GM12878 (cell line): ENCODE results near the gene RAG1.

Source experiments
- BHLHE40 ChIP-seq, 2 experiments: fragments of 450-650 bp in 1 of 2; IDR thresholded peaks; 2 replicates each; pipeline ENCODE4 v1.6.1; 2011 to 2017; ENCODE audit warnings: low read depth in 2 of 2, borderline replicate concordance in 1 of 2, improper control_type of control experiment in 1 of 2, low read length in 1 of 2, mild to moderate bottlenecking in 1 of 2
- CTCF ChIP-seq, 3 experiments: IDR thresholded peaks in 2 of 3; conservative IDR thresholded peaks in 1 of 3; 2 replicates each; pipeline ENCODE4 v1.5.1; 2011; ENCODE audit warnings: low read depth in 3 of 3, low read length in 3 of 3, mild to moderate bottlenecking in 3 of 3, control low read depth in 2 of 3, moderate library complexity in 2 of 3, inconsistent platforms in 1 of 3, mixed read lengths in 1 of 3; ENCODE audit not compliant: control insufficient read depth in 2 of 3, insufficient read depth in 1 of 3; ENCODE audit errors: extremely low read depth in 1 of 3
- SUZ12 ChIP-seq: fragments of 200-600 bp; sonication (generic); IDR thresholded peaks from one replicate; pipeline ENCODE4 v1.6.1; 2018; ENCODE audit warnings: antibody characterized with exemption, mild to moderate bottlenecking; ENCODE audit not compliant: unreplicated experiment
- USF1 ChIP-seq: IDR thresholded peaks from 2 replicates; pipeline ENCODE4 v1.6.1; 2011; ENCODE audit warnings: borderline replicate concordance, low read depth, mild to moderate bottlenecking, moderate library complexity, mixed read lengths, low read length; ENCODE audit not compliant: insufficient read depth; ENCODE audit errors: extremely low read length

GRCh38 chr11:36601155-36601554, 33.3 kb downstream of the RAG1 start:
- TF ChIP-seq BHLHE40 (IDR thresholded peaks at IDR 0.05; ENCODE audit: borderline replicate concordance in 1 of 2, low read depth in 2 of 2, low read length in 1 of 2) (no peak), USF1 (no peak), SUZ12 (no peak), CTCF (IDR thresholded peaks at IDR 0.05 in 2 of 3, conservative IDR thresholded peaks at IDR 0.05 in 1 of 3; ENCODE audit: control insufficient read depth in 2 of 3, extremely low read depth in 1 of 3, insufficient read depth in 1 of 3, low read depth in 3 of 3, low read length in 3 of 3) (no peak)
